Hypothalamus (tissue), 51 donors: ENCODE measurements around the gene JAK1.

ENCODE experiments used
- DNase-seq, 51 donors: peaks; one replicate each; lab custom pipeline; 2025; lab: John Stamatoyannopoulos, UW

The JAK1 gene

DNA sequence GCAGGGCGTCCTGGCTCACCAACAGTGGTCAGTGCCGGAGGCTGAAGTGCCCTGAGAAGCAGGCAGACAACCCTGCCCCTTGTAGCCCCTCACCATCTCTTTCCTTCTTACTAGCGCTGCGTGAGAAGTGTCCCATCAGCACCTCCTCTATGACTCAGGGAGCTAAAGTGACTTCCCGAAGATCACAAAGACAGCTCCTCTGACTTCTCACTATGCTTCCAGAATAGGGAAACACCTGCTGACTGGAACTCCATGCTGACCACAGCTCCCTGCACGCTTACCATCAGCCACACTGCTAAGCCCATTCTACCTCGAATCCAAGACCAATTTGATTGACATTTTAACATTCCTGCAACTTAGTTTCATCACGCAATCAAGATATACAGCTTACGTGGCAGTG, 92.8 kb downstream of the JAK1 start:
- no peak for DNase-seq

DNA sequence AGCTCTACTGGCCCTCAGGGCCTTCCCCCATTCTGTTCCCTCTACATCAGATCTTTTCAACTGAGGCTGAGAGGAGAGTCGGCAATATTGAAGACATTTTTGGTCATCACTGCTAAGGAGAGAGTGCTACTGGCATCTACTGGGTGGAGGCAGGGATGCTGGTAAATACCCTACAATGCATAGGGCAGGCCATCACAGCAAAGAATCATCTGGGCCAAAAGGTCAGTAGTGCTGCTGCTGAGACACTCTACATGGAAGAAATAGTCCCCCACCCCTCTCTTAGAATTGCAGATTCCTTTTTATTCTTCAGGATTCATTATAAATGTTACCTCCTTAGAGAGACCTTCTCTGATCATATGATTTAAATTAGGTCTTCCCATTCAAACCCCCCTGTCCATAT, 94.3 kb downstream of the JAK1 start:
- no peak for DNase-seq

DNA sequence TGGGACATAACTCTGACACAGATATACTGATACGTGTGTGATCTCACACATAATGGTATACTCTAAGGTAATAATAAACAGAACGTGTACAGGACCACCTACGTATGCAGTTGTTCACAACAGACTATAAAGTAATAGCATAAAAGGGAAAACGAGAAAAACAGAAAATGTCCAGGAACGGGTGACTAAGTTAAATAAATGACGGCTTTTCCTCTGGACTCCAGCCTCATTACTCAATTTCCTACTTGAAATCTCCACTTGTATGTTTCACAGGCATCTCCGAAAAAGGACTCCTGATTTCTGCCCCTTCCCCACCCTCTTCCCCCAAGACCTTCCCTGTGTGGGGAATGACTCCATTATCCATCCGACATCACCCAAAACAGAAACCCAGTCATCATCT, 95.1 kb downstream of the JAK1 start:
- no peak for DNase-seq

DNA sequence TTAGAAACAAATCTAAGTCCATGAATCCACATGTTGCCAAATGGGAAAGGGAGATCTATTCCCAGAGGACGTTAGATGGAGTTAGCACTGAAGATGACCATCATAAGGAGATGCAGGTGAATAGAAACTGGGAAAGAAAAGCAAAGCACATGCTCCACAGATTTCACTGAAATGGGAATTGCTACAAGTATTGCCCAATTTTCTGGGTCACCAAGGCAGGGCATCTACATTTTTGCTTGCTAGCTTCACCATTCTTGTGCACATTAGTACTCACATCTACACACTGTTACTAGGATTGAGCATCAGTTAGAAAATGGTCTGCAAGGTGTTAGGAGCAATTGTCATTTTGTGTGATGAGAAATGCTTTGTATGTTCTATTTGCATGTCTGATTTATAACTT, 99.1 kb downstream of the JAK1 start:
- DNase-seq: no peak

DNA sequence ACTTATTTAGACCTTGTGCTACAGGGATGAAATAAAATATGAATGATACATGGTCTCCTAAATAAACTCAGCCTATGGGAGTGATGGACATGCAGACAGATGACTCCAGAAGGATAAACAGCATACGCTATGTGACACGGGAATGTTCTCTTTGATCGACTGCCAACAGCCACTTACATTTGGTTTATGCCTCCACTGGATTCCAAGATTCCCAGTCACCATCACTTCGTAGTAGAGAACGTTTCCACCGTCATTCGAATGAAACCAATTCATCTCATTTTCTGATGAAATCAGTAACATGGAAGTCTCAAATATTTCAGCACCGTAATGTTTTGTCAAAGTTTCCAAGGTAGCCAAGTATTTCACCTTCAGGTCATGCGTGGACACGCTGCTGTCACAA, 99.7 kb downstream of the JAK1 start:
- no peak for DNase-seq

DNA sequence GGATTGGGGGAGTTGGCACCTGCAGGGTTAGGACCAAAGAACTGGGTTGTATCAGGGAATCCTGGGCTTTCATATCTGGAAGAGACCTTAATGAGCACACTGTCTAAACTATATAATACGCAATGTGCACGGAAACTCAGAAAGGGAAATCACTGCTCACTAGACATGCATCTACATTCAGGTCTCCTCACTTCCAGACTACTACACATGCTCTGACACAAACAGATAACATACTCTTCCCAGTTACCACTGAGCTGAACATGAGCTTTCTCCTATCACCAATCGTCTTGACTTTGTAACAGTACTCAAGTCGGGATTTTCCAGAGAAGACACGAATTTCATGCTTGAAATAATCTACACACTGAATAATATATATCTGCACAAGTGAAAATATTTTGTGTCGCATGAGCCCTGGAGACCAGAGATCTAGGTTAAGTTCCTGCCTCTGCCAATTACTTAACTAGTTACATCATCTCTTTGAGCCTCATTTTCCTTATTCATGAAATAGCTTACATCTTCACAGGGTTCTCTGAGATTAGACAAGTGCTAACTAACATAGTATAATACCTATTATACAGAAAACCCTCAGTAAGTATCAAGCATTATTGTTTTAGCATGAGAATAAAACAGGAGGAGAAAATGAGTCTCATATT, 101.1 kb downstream of the JAK1 start:
- no peak for DNase-seq

DNA sequence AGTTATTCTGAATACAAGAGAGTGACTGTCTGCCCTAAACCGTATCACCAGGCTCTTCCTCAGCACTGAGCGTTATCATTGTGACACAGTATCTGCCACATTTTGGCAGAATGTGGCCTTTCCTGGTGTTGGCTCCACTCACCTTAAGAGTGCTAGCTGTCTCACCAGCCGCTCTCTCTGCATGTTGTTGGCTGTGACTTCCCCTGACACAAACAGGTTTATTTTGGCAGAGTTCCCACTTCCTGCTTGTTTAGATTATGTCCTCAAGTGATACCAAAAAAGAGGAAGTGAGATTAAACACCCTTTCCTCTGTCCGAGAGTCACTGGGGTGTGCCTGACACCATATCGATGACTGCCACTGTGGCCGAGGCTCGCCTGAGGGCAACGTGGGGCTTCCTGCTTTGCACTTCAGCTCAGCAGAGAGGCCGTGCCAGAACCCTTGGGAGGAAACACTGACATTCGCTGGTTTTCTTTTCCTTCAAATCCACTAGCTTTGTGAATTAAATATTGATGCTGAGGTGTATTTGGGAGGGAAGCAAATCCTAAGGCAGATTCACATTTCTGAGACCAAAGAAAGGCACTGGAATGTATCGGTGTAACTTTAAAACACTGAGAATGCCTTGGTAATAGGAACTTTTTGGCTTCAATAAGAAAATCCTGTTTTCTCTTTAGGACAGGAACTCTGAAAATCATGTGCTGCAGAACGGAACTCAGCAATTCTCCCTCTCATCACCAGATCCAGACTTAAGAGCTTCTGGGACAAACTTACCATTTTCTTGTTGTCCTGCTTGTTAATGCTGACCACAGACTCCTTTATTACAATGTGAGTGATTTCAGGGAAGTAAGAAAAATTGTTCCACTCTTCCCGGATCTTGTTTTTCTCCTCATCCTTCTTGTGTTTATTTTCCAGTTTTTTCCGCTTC, 102.1 kb downstream of the JAK1 start:
- DNase-seq: peak in 11 of 51 donors; percentile 5 to 31 (median 16)

DNA sequence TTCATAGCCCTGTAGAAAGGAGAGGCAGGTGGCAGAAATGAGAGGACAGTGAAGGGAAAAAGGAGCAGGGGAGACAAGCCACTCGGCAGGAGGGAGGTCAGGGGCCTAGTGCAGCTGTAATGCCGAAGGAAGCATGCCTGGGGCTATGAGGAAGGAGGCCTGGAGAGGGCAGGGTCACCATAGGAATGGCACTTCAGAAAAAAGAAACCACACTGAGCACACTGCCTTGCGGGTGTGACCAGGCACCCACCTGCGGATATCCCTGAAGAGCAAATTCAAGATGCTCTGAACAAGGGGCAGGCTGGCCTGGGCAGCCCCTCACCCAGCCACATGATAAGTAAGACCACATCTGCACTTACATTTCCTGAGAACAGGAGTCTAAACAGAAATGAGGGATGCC, 104.7 kb downstream of the JAK1 start:
- DNase-seq: no peak

DNA sequence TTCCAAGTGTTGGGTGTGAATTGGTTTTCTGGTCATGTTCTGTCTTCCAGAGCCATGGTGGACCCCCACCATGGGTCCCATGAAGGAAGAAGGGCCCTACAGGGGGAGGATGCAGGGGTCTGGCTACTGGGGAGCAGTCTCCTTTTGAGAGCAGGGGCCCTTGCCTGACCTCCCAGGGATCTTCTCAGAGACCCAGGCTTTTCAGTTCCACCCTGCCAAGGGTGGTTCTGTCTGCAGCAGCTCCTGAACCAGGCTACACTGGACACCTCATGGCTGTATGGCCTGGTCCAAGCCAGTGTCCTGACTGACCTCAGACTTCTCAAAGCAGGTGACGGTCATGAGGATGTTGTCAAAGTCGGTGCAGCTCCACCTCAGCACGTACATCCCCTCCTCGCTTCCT, 109.0 kb downstream of the JAK1 start:
- DNase-seq: no peak

DNA sequence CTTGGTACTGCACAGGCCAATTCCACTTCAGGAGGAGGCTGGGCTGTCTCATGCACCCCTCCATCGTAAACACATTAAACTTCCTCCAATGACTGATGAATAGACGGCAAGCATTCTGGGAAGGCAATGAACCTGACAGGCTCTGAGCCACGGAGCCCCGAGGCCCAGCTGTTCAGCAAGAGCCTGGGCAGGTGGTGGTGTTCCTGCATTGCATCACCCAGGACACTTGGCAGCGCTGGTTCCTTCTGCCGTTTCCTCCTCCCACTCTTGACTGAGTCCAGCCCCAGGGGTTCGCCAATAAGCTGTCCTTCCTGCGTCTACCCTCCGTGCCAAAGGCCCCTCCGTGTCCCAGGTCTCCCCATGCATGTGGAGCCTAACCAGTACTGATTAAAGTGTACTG, 109.8 kb downstream of the JAK1 start:
- no peak for DNase-seq

DNA sequence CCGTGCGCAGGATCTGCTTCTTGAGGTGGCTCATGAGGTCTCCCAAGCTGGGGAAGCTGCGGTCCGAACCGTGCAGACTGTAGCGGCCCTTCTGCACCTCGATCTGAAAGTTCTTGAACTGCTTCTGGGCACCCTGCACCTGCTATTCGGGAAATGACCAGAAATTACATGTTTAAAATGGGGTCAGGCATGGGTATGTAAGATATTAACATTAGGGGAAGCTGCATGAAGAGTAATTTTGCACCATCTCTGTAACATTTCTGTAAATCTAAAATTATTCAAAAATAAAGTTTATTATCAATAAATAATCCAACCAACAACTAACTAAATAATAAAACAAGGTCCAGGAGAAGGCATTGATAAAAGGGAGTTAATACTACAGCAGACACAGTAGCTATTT, 110.8 kb downstream of the JAK1 start:
- no peak for DNase-seq

DNA sequence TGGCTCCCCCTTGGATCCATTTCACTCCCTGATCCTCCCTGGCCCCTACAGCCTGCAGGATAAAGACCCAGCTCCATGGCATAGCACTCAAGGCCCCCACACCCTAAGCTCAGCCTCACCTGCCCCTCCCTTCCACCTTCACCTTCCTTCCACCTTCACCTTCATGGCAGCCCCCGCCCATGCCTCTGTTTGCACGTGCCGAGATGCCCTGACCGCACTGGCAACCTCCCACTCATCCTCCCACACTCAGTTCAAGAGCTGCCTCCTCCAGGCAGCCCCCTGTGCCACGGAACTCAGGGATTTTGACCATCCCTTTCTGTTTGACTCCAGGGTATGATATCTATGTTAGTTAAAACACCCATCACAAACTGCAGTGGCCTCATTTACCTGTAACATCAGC, 111.7 kb downstream of the JAK1 start:
- no peak for DNase-seq

DNA sequence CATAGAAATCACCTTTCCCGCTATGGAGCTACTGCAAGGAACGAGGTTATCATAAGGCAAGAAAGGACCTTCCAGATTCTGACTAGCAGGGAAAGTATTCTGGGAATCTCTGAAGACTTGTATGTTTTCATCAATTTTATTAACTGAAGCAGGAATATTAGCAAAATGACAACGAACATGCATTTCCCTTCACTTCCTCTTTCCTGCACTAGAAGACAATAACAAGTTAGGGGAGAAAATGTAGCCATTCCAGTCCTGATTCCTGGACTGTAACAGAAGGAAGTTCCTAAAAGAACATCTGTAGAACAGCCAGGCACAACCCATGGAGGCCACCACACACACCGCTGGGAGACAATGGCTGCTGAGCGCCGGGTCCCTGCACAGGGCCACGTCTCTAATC, 114.7 kb downstream of the JAK1 start:
- DNase-seq: no peak

DNA sequence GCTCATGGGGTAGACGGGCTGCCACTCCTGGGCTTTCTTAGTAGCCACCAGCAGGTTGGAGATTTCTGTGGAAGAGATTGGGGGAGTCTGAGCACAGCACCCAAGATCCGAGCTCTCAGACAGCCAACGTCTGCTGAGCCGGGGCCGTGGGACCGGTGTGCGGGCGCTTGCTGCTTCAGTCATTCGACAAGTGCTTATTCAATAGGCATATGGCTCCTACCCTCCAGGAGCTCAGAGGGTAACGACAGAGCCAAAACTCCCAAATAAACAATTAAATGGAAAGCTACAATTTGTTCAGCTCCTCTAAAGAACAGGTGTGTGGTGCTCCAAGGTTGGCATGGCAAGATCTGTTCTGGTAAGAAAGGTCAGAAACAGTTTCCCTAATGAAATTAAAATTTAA, 115.5 kb downstream of the JAK1 start:
- DNase-seq: no peak

DNA sequence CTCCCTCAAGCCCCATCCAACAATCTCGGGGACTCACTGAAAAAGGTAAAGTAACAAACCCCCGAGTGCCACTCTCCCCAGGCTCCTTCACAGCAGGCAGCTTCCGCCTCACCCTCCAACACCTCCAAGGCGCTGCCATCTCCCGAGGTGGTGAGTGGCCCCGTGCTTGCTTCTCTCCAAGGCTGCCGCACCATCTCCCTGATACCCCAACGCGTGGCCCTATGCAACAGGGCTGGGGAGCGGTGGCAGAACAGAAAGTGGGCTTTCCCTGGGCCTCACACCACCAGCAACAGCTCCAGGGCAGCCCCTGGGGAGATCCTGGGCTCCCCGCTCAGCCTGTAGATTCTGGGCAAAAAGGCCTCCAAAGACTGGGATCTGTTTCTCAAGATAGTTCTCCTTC, 116.4 kb downstream of the JAK1 start:
- no peak for DNase-seq

DNA sequence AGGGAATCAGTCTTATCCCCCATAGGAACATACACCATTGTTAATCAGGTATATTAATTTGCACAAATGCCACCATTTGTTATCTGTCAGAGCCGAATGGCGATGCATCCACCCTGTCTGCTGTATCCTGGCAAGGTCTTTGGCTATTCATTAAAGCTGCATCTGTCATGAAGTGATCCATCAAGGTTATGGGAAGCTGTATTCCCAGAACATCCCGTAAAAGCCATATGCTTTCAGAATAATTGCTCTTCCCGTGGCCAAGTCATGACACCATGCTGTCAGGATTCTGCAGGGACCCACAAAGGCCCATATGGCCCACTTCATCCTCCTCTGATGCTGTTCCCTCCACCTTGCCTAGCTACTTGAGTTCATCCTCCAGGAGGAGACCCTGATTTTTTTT, 117.5 kb downstream of the JAK1 start:
- DNase-seq: no peak

DNA sequence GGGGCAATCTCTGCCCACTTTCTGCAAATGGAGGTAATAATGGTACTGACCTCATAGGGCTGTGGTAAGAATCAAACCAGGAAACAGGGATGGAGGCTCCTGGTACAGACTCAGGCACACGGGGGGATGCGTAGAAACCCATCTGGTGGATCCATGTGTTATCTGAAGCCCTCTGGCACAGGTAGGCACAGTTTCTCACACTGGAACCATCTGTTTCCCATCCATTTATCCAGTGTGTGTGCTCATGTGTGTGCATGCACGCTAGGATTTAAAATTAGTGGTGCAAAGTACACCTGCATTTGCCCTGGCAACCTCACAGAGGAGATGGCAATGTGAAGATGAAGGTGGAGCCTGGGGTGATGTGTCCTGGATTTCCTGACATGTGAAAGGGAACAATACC, 118.2 kb downstream of the JAK1 start:
- DNase-seq: no peak

DNA sequence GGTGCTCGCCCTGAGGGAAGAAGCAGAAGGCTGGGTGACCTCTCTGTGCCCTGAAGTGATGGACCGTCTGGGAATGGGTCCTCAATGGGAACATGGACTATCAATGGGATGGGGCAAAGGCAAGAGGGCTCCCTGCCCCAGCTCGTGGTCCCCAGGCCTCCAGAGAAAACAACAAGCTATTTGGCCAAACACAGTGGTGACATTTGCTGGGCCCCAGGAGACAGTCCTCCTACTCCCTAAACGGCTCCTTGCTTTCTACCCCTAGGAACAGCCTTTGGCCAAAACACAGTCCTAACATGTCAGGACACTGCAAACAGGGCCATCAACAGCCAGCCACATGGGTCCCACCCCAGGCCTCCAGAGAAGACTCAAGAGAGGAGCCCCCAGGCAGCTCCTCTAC, 118.7 kb downstream of the JAK1 start:
- DNase-seq: no peak

DNA sequence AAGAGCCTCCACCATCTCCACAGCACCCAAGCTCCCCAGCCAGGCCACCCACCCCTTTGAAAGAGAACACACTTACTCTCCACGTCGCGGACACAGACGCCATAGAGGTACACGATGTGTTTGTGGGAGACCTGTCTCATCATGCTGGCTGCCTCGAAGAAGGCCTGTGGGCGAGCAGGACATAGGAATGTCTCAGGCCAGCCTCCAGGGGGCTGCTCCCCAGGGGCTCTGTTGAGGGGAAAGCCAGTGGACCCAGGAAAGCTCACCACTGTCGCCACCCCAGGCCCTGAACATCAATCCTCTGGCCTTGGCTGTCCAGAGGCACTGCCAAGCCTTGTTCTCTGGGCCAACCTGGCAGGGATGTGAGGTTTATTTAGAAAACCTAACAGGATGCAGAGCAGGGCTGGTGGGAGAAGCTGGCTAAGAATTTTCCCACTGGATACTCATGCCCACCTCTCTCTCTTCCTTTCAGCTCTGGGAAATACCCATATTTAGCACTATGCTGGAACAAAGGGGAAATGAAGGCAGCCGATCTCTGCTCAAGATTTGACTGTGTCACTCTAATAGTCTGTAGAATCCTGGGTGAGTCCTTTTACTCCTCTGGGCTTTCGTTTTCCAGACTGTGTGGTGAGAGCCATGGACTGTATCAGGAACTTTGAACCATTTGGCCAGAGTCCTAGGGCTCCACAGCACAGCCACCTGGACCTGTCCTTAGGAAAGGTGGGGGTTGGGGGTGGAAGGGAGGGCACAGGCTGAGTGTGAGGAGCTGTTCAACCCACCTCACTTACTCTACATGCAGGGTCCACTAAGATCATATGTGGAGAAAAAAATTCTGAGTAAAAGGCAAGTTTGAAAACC, 119.5 kb downstream of the JAK1 start:
- DNase-seq: peak in 1 of 51 donors; percentile 15

DNA sequence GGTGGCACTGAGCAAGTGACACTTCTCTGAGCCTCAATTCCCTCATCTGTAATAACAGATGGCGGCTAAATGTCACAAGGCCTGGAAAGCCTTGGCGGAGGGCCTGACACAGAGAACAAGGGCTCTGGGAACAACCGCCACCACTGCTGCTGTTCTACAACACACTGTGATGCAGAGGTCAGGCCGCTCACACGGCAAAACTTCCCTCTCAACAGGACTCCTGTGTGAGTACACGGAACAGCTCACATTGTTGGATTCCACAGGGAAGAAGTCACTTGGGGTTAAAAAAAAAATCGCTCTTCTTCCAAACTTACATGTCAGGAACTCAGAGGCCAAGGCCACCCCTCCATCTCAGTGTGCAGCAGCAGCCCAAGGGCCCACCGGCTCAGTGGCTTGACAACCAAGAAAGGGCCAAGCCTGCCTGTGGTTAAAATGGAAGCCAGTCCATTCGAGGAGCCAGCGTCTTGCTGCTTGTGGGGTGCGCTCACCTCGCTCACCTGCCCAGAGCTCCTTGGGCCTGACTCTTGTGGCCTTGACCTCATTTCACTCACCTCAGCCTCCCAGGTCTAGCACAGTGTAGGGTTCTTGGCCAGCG, 120.4 kb downstream of the JAK1 start:
- DNase-seq: peak in 1 of 51 donors; percentile 8

DNA sequence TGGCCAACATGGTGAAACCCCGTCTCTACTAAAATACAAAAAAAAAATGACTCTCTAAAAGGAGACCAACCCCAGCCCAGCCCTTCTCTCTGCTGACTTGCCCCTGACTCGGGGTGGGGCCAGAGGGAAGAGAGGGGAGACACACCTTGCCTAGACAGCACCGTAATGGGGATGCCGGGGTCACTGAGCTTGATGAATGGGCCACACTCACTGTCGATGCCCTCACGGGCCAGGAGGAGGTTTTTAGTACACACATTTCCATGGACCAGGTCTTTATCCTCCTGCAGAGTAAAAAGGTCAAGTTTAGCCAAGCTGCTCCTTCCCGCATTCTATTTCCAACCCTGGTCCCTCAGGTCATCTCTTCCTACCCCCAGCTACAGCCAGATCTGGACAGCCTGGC, 121.7 kb downstream of the JAK1 start:
- DNase-seq: no peak
